CD8-positive, alpha-beta memory T cell (primary cell): ENCODE data around the gene CSTF2T. TPM values are rescaled to one million over a fixed set of nuclear protein-coding genes. Genes with fewer than 3 reads are reported as not detected.
A peak's percentile ranks its signal among the peaks of the same experiment; 100 is the strongest.

ENCODE experiments used
- CTCF ChIA-PET: fragments of 350-600 bp; sonication (Branson Sonifier 250); formaldehyde crosslinking; loops from one replicate; lab custom pipeline; 2021; ENCODE audit warnings: antibody characterized with exemption; lab: Charles Lee
- POLR2A ChIA-PET: fragments of 350-600 bp; sonication (Branson Sonifier 250); formaldehyde crosslinking; loops from one replicate; lab custom pipeline; 2021; ENCODE audit warnings: antibody characterized with exemption; lab: Charles Lee
- DNase-seq, 5 donors: peaks; one replicate each; pipeline versions ENCODE4 v3.0.0 to v3.0.0-alpha.2; 2020 to 2022; ENCODE audit warnings: mixed read lengths in 1 of 5
- H3K27ac ChIP-seq: one replicate; pipeline ENCODE4 v1.7.0; 2013; ENCODE audit warnings: low read depth, mild to moderate bottlenecking, low read length, moderate library complexity
- H3K27me3 ChIP-seq: 2 replicates; pipeline ENCODE4 v1.7.0; 2013; ENCODE audit warnings: low read length, mild to moderate bottlenecking; ENCODE audit not compliant: insufficient read depth, poor library complexity, severe bottlenecking
- H3K36me3 ChIP-seq: 2 replicates; pipeline ENCODE4 v1.7.0; 2013; ENCODE audit warnings: mild to moderate bottlenecking, low read length, moderate library complexity; ENCODE audit not compliant: insufficient read depth
- H3K4me1 ChIP-seq: 2 replicates; pipeline ENCODE4 v1.7.0; 2013; ENCODE audit warnings: mild to moderate bottlenecking, low read length, moderate library complexity; ENCODE audit not compliant: insufficient read depth
- H3K4me3 ChIP-seq: 2 replicates; pipeline ENCODE4 v1.7.0; 2013; ENCODE audit warnings: mild to moderate bottlenecking, low read length
- H3K9me3 ChIP-seq: 2 replicates; pipeline ENCODE4 v1.7.0; 2013; ENCODE audit warnings: mild to moderate bottlenecking, low read length
- H3K27ac Mint-ChIP-seq, 8 donors: one replicate each; pipeline ENCODE4 v1.8.0; 2020 to 2021; ENCODE audit warnings: mixed read lengths in 8 of 8, mild to moderate bottlenecking in 6 of 8, inconsistent platforms in 3 of 8, moderate library complexity in 3 of 8
- H3K27me3 Mint-ChIP-seq, 2 donors: one replicate each; pipeline ENCODE4 v1.8.0; 2020 to 2021; ENCODE audit warnings: mixed read lengths in 2 of 2, mild to moderate bottlenecking in 1 of 2, moderate library complexity in 1 of 2
- H3K36me3 Mint-ChIP-seq, 3 donors: one replicate each; pipeline ENCODE4 v1.8.0; 2020 to 2021; ENCODE audit warnings: mixed read lengths in 3 of 3, inconsistent platforms in 1 of 3, mild to moderate bottlenecking in 1 of 3
- H3K4me1 Mint-ChIP-seq, 3 donors: one replicate each; pipeline ENCODE4 v1.8.0; 2020 to 2021; ENCODE audit warnings: mixed read lengths in 3 of 3, inconsistent platforms in 1 of 3, mild to moderate bottlenecking in 1 of 3
- H3K4me3 Mint-ChIP-seq, 7 donors: one replicate each; pipeline ENCODE4 v1.8.0; 2020 to 2021; ENCODE audit warnings: mixed read lengths in 7 of 7, mild to moderate bottlenecking in 6 of 7, moderate library complexity in 4 of 7, inconsistent platforms in 2 of 7
- H3K9me3 Mint-ChIP-seq, 5 donors: one replicate each; pipeline ENCODE4 v1.8.0; 2020 to 2022; ENCODE audit warnings: mixed read lengths in 5 of 5, mild to moderate bottlenecking in 3 of 5, moderate library complexity in 2 of 5, inconsistent platforms in 1 of 5
- polyA plus RNA-seq: library from polyadenylated mRNA; unstranded; fragments of 300-500 nt; fragmentation: Illumina TruSeq; gene quantifications from one replicate; pipeline ENCODE4 v1.2.3, GENCODE V29; 2021
- total RNA-seq, 2 experiments: library from RNA; stranded (reverse); gene quantifications; one replicate each; pipeline ENCODE4 v1.2.3, GENCODE V29; 2021

The CSTF2T gene
- total and polyA plus RNA-seq, 3 experiments from 2014 or later, result 13.6 to 29.3 (median 29.0) TPM

DNA sequence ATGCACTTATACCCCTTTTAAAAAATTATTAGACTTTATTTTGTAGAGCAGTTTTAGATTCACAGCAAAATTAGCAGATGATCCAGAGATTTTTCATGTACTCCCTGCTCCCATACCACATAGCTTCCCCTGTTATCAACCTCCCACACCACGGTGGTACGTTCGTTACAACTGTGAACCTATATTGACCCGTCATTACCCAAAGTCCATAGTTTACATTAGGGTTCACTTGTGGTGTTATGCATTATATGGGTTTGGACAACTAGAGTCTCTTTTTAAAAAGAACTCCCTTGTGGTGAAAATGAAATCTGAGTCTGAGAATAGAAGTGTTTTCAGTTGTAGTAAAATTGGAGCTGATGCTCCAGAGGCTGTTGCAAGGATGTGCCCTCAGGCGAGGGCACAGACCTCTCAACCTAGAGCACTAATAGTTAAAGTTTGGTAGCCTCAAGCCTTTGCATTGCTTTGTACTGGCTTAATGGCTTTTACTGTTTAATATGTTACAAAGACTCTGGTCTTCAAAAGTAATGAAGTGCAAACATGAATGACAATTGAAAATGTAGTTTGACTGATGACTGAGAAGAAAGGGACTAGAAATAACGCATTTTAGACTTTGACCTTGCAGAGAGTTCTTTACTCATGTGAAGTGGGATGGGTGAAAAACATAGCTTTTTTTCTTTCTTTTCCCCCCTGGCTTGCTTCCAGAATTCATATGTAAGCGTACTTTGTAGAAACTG lies 30.6 kb upstream of the CSTF2T start:
- no peaks in the 10 kb centered on the region for H3K27me3 ChIP-seq
- DNase-seq, result no peak
- H3K9me3 ChIP-seq, result no peaks in the 10 kb centered on the region
- Mint-ChIP-seq H3K27ac (no peak overlapping the region), H3K4me1 (no peaks in the 10 kb centered on the region), H3K4me3 (no peak overlapping the region), H3K36me3 (no peaks in the 10 kb centered on the region), H3K9me3 (no peaks in the 10 kb centered on the region), H3K27me3 (peaks cover 0 to 9% of the 10 kb centered on the region in 2 donors)
- ChIA-PET POLR2A (no interaction called here), CTCF (no interaction called here)
- H3K4me1 ChIP-seq, result no peaks in the 10 kb centered on the region
- no peaks in the 10 kb centered on the region for H3K36me3 ChIP-seq
- H3K4me3 ChIP-seq, result no peak overlapping the region
- H3K27ac ChIP-seq, result no peak overlapping the region

- H3K4me3 ChIP-seq, result no peak overlapping the region
- H3K27me3 ChIP-seq, result no peaks in the 10 kb centered on the region
- POLR2A ChIA-PET, result no interaction called here
- no peak overlapping the region for H3K4me3 Mint-ChIP-seq
- CTCF ChIA-PET, result no interaction called here
- no peaks in the 10 kb centered on the region for H3K36me3 ChIP-seq
- no peaks in the 10 kb centered on the region for H3K9me3 ChIP-seq
- H3K9me3 Mint-ChIP-seq, result no peaks in the 10 kb centered on the region
- peaks cover 5 to 18% of the 10 kb centered on the region in 2 donors for H3K27me3 Mint-ChIP-seq
- H3K4me1 Mint-ChIP-seq, result no peaks in the 10 kb centered on the region
- no peak overlapping the region for H3K27ac ChIP-seq
- H3K36me3 Mint-ChIP-seq, result no peaks in the 10 kb centered on the region
- no peaks in the 10 kb centered on the region for H3K4me1 ChIP-seq
- H3K27ac Mint-ChIP-seq, result no peak overlapping the region
- no peak for DNase-seq
Observed at GRCh38 chr10:51724038-51724437, 24.6 kb upstream of the CSTF2T start.

- H3K36me3 Mint-ChIP-seq, result no peaks in the 10 kb centered on the region
- CTCF ChIA-PET, result no interaction called here
Observed at GRCh38 chr10:51718804-51719291, 19.5 kb upstream of the CSTF2T start.

GRCh38 chr10:51716981-51717380 lies 17.6 kb upstream of the CSTF2T start:
- Histone ChIP-seq H3K27ac (no peak overlapping the region), H3K27me3 (no peaks in the 10 kb centered on the region), H3K4me1 (no peaks in the 10 kb centered on the region), H3K9me3 (no peaks in the 10 kb centered on the region), H3K4me3 (no peak overlapping the region), H3K36me3 (no peaks in the 10 kb centered on the region)
- DNase-seq, result no peak
- ChIA-PET CTCF (no interaction called here), POLR2A (no interaction called here)
- H3K27ac Mint-ChIP-seq, result no peak overlapping the region
- H3K4me1 Mint-ChIP-seq, result no peaks in the 10 kb centered on the region
- no peaks in the 10 kb centered on the region for H3K36me3 Mint-ChIP-seq
- H3K4me3 Mint-ChIP-seq, result no peak overlapping the region
- H3K9me3 Mint-ChIP-seq, result no peaks in the 10 kb centered on the region
- H3K27me3 Mint-ChIP-seq, result peaks cover 13 to 33% of the 10 kb centered on the region in 2 donors

More at GRCh38 chr10:51718804-51719291, 19.5 kb upstream of the CSTF2T start:
- no peaks in the 10 kb centered on the region for H3K36me3 ChIP-seq
- no peak overlapping the region for H3K27ac ChIP-seq
- no peak for DNase-seq
- Mint-ChIP-seq H3K27me3 (peaks cover 13 to 38% of the 10 kb centered on the region in 2 donors), H3K27ac (peak overlapping the region in 1 of 8 donors; percentile 19), H3K4me1 (no peaks in the 10 kb centered on the region), H3K9me3 (no peaks in the 10 kb centered on the region), H3K4me3 (no peak overlapping the region)
- no peaks in the 10 kb centered on the region for H3K27me3 ChIP-seq
- H3K4me1 ChIP-seq, result no peaks in the 10 kb centered on the region
- no peak overlapping the region for H3K4me3 ChIP-seq
- H3K9me3 ChIP-seq, result no peaks in the 10 kb centered on the region
- POLR2A ChIA-PET, result no interaction called here

GRCh38 chr10:51711519-51711891 lies 12.1 kb upstream of the CSTF2T start:
- H3K27ac Mint-ChIP-seq, result no peak overlapping the region
- Histone ChIP-seq H3K27ac (no peak overlapping the region), H3K4me1 (peaks cover 18% of the 10 kb centered on the region), H3K36me3 (no peaks in the 10 kb centered on the region), H3K9me3 (no peaks in the 10 kb centered on the region), H3K4me3 (no peak overlapping the region), H3K27me3 (no peaks in the 10 kb centered on the region)
- peaks cover 3 to 18% of the 10 kb centered on the region in 2 donors for H3K27me3 Mint-ChIP-seq
- DNase-seq, result no peak
- H3K9me3 Mint-ChIP-seq, result no peaks in the 10 kb centered on the region
- no peak overlapping the region for H3K4me3 Mint-ChIP-seq
- POLR2A ChIA-PET, result no interaction called here
- CTCF ChIA-PET, result no interaction called here
- H3K4me1 Mint-ChIP-seq, result peaks cover 13 to 32% (median 26%) of the 10 kb centered on the region in 3 donors
- H3K36me3 Mint-ChIP-seq, result no peaks in the 10 kb centered on the region

DNA sequence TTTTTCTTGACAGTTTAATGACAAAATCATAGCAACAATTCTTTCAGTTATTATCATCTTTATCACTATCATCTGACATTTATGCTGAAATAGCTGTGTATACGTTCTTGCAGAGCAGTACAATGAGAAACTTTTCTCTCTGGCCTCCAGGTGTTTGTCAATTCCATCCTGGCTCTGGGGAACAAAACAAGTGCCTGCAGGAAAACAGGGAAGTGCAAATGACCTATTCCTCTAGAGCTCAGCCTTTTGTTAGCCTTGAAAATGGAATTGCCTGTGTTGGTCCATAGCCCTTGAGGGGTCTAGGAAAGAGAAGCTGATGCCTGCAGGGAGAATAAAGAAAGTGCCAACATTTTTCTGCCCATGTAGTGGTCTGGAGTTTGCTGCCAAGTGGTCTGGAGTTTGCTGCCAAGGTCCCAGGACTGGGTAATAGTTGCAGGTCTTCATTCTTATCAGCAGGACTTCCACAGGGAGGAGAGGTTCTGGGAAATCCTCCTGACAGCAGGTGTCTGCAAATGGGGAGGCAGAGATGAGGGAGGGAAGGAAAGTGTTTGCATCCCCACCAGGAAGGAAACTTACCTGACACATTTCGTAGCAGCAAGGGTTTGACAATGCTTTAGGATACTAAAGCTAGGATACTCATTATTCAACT lies 10.1 kb upstream of the CSTF2T start:
- peaks cover 13 to 32% (median 26%) of the 10 kb centered on the region in 3 donors for H3K4me1 Mint-ChIP-seq
- Histone ChIP-seq H3K4me3 (no peak overlapping the region), H3K9me3 (no peaks in the 10 kb centered on the region), H3K4me1 (peaks cover 18% of the 10 kb centered on the region), H3K27me3 (no peaks in the 10 kb centered on the region), H3K36me3 (no peaks in the 10 kb centered on the region), H3K27ac (no peak overlapping the region)
- no peak for DNase-seq
- H3K27me3 Mint-ChIP-seq, result peaks cover 3 to 4% of the 10 kb centered on the region in 2 donors
- peak overlapping the region in 1 of 8 donors; percentile 23 for H3K27ac Mint-ChIP-seq
- no peaks in the 10 kb centered on the region for H3K9me3 Mint-ChIP-seq
- peak overlapping the region in 1 of 7 donors; percentile 2 for H3K4me3 Mint-ChIP-seq
- POLR2A ChIA-PET, result interaction anchor here (0.5 kb wide), 1 partner anchor 9 kb away, joined by 3 read pairs; no protein-coding TSS in a partner anchor
- no peaks in the 10 kb centered on the region for H3K36me3 Mint-ChIP-seq
- CTCF ChIA-PET, result no interaction called here

- no peaks in the 10 kb centered on the region for H3K27me3 ChIP-seq
- CTCF ChIA-PET, result no interaction called here
- no peaks in the 10 kb centered on the region for H3K9me3 ChIP-seq
- no peak overlapping the region for H3K4me3 ChIP-seq
- no peaks in the 10 kb centered on the region for H3K9me3 Mint-ChIP-seq
- peak overlapping the region in 4 of 7 donors; percentile 13 to 53 (median 33) for H3K4me3 Mint-ChIP-seq
- no peak overlapping the region for H3K27ac ChIP-seq
- peak overlapping the region in 7 of 8 donors; percentile 8 to 97 (median 57) for H3K27ac Mint-ChIP-seq
- H3K27me3 Mint-ChIP-seq, result peaks cover 0 to 5% of the 10 kb centered on the region in 2 donors
- no peak for DNase-seq
- POLR2A ChIA-PET, result interaction anchor here (0.5 kb wide), 2 partner anchors 8 to 18 kb away, joined by 3 to 4 read pairs; no protein-coding TSS in a partner anchor
- peaks cover 18% of the 10 kb centered on the region for H3K4me1 ChIP-seq
- no peaks in the 10 kb centered on the region for H3K36me3 ChIP-seq
- H3K4me1 Mint-ChIP-seq, result peaks cover 13 to 32% (median 26%) of the 10 kb centered on the region in 3 donors
- no peaks in the 10 kb centered on the region for H3K36me3 Mint-ChIP-seq
Observed at GRCh38 chr10:51708609-51709008, 9.2 kb upstream of the CSTF2T start.
